HG02943 (cell line): ENCODE data around the gene PGAM5.

Source experiments
- ATAC-seq: cut with Tn5 transposase; IDR thresholded peaks from one replicate; pipeline ENCODE4 v1.9.1; 2021; ENCODE audit warnings: mild to moderate bottlenecking, low read depth, moderate library complexity; ENCODE audit not compliant: unreplicated experiment

PGAM5 gene

DNA sequence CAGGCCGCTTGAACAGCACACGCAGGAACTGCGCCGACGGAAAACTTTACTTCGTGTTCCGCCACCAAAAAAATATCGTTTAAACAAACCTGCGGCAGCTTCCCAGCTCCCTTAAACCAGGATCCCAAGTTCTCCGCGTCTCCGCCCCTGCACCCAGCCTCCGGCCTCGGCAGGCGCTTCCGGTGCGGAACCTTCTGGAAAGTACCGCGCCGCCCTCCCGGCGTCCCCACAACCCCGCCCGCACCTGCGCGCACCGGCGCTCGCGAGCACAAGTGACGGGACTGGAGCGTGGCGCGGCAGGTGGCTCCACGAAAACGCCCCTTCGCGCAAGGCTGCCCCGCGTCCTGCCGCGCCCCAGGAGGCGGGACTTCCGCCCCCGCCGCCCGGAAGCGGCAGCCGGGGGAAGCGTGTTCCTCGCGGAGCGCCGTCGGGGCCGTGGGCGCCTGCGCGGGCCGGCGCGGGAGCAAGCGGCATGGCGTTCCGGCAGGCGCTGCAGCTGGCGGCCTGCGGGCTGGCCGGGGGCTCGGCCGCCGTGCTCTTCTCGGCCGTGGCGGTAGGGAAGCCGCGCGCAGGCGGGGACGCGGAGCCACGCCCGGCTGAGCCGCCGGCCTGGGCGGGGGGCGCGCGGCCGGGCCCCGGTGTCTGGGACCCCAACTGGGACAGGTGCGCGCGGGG lies at the start of gene PGAM5:
Gene PGAM5, plus strand, starts transcription at position 438 of the 675 bp plus-strand sequence. Its CDS starts 35 bp downstream, at position 473.
- ATAC-seq, result peak; percentile 79

DNA sequence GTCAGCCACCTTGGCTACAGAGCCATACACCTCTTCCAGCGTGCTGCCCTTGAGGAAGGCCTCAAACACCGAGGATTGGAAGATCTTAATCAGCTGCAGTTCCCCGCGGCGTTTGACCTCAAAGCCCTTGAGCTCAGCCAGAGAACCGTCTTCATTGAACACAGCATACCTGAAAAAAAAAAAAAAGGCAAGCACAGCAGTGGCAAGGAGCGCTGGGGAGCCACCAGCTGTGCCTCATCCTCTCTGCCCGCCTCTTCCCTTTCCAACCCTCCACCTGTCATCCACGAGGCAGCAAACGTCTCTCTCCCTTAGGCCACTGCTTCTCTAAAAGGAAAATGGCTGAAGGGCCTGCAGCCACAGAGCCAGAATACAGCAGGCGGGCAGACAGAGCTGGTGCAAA lies 49.6 kb upstream of the PGAM5 start:
- no peak for ATAC-seq

DNA sequence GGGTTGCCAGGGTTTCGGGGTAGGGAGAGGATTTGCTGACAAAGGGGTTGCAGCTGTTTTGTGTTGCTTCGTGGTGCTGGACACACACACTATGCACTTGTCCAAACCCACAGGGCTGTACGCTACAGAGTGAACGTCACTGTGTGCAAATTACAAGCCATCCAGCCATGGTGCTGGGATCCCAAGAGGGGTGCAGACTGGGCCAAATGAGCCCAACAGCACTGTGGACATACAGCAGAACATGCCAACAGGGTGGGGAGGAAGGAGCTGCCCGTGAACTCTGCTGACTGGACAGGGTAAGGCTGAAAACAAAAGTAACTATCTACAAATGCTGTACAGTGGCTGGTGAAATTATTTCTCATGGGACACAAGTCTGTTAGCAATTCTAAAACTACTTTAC lies 48.7 kb upstream of the PGAM5 start:
- ATAC-seq, result no peak

DNA sequence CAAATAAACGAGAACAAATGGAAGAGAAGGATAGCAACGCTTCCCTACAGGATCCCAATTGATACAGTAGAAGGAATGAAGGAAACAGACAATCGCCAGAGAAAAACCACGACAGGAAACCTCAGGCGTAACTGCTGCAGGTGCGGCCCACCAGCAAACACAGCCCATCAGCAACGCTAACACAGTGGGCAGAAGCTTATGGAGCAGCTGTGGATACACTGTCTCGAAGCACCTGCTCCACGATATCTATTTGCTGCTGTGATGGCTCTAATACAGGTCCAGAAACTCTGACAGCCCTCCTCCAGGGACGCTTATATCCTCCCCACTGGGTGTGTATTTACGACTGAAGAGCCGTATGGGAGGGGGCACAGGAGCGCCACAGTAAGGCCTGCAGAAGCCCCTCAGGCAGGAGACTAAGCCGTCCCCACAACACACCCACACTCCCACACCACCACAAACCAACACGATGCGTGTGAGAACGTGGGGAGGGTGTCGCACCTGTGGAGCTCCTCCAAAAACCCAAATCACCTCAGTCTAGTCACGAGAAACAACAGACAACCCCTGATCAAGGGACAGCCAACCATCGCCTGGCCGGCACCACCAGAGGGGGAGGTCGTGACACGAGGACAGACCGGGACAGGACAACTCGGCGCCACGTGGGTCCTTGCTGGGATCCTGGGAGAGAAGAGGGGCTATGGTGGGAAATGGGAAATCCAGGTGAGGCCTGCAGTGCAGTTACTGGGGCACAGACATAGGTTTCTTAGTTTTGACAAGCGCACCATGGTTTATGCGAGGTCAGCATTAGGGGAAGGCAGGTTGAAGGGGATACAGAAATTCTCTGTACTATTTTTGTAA lies 47.5 kb upstream of the PGAM5 start:
- no peak for ATAC-seq

DNA sequence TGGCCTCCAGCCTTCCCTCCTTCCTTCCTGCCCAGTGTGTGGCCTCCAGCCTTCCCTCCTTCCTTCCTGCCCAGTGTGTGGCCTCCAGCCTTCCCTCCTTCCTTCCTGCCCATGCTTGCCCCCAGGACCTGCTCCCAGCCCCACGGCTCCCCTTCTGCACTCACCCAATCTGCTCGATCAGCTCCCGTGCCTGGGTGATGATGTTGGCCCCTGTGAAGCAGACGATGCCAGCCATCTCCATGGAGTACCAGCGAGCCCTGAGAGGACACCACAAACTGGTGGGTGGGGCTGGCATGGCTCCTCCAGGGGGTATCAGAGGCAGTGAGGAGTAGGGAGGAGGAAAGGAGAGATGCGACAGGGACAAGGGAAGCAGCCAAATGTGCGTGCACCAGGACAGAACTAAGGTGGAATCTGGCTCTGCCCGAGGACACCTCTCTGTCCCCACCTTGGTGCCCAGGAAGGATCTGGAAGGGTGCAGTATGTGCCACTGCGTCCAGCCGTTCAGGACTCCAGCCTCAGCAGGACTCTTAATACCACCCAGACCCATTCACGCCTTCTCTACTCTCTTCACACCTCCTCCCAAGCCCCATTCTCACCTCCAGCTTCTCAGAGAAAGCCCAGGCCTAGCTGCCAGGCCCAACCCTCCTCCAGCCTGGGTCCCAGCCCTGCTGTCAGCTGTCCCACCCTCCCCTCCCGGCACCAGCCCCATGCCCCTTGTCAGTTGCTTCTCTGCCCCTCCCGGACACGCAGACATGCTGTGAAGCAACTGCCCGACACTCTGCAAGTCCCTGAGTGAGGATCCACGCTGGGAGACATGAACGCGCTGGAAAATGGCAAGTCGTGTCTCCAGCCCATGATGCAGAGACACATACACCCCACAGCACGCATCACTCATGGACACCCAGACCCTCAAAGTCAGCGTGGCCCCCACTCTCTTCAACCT lies 46.2 kb upstream of the PGAM5 start:
- no peak for ATAC-seq

DNA sequence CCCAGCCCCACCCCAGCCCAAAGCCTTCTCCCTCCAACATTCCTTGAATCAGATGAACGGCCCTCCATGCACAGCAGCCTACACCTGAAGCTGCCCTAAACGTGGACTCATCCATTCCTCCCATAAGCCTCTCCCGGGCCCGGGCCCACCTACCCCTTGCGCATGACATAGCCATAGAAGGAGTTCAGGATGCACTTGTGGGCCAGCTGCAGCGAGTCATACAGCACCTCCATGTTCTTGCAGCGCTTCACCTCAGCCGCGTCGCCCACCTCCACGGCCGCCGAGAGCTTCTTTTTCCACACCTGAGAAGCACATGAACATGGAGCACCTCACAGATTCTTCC lies 45.5 kb upstream of the PGAM5 start:
- ATAC-seq, result no peak

DNA sequence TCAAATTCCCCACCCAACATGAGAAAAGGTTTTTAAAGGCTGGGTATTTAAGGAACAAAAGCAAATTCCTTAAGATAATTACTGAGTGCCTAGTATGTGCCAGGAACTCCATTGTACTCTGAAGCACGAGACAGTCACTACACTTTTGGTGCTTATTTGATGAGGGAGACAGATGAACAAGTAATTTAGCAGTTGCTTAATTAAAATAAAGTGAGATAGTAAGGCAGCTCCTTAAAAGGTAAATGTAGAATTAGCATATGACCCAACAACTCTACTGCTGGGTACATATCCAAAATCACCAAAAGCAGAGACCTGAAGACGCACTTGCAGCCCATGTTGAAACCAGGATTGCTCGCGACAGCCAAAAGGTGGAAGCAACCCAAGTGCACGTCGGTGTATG lies 44.8 kb upstream of the PGAM5 start:
- ATAC-seq, result no peak

DNA sequence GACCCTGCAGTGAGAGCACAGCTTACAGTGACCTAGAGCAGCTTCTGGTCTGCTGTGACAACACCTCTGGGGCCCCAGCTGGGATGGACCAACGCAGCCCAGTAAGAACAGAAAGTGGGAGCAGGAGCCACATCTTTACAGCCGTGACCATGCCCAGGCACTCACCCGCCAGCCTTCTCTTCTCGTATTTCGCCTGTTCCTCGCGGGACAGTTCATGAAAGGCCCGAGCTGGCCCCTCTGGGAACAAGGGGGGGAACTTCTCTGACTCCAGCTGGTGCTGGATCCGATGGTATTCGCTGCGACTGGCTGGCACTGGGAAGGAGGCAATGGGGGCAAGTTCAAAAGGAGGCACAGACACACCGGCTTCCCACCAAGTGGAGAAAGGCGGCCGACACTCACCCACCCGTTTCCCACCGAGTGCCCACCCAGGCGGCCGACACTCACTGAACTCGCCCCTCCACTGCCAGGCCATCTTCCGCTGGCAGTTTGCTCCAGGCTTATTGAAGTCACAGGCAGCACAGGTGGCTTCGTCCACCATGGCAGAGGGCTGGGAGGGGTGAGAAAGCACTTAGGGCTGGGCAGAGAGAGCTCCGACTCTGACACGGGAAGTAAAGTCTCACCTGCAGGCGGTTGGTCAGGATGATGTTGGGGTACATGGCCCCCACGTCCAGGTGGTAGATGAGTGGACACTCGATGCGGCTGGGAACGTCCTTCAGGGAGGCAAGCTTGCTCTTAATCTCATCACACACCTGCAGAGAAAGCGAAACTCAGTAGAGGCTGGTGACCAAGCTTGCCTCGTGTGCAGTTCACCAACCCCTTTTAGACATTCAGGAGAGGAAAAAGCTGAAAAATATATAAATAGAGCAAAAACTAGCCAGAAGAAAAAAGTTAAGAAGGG lies 42.2 kb upstream of the PGAM5 start:
- ATAC-seq, result no peak

DNA sequence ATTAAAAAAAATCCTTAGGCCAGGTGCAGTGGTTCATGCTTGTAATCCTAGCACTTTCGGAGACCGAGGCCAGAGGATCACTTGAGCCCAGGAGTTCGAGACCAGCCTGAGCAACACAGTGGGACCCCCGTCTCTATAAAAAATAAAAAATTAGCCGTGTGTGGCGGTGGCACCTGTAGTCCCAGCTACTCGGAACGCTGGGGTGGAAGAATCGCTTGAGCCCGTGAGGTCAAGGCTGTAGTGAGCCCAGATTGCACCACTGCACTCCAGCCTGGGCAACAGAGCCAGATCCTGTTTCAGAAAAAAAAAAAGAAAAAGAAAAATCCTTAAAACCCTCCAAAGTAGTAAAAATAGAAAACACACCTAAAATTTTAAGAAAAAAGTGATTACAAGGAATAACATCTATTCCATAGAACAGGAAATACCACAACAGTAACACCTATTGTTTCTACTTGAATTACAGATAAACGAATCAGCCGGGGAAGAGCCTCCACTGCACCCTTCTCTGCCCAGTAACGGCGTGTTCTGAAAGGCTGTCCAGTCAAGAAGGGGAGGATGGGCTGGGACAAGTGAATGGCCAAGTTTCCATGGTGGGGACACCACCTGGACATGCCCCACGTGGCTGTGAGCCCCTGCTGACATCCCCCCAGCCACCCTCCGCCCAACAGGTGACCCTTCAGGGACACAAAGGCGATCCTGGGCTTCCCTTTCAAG lies 41.3 kb upstream of the PGAM5 start:
- ATAC-seq, result no peak

DNA sequence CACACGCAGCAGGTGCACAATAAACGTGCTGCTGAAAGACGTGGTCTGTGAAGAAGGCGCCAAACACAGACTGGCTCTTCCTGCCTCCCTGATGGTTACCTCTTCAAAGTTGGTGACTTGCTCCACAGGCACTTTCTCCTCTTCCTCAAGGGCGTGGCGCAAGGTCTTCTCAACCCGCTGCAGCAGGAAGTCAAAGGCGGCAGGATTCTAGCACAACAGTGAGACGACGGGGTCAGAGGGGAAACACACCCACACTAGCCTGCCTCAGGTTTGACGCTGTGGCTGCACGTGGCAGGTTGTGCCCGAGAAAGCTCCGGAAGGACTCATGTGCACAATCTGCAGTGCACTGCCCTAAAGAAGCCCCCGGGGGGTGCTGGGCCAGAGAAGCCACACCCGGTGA lies 38.5 kb upstream of the PGAM5 start:
- ATAC-seq, result no peak

DNA sequence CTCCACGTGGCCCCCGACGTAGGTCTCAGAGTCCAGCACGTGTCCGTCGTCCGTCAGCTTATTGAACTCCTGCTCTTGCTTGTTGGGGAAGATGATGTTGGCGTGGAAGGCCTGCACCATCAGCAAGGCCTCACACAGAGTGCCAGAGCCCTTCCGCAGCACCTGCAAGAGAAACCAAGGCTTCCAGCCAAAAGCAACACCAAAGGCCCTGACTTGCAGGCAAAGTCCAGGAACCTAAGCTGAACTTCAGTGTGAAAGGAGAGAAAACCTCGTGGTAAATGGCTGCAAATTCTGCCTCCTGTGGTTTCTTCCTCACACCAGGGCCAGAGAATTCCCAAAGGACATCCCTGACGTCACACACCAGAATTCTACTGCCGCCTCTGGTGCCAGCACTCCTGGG lies 38.0 kb upstream of the PGAM5 start:
- ATAC-seq, result no peak

DNA sequence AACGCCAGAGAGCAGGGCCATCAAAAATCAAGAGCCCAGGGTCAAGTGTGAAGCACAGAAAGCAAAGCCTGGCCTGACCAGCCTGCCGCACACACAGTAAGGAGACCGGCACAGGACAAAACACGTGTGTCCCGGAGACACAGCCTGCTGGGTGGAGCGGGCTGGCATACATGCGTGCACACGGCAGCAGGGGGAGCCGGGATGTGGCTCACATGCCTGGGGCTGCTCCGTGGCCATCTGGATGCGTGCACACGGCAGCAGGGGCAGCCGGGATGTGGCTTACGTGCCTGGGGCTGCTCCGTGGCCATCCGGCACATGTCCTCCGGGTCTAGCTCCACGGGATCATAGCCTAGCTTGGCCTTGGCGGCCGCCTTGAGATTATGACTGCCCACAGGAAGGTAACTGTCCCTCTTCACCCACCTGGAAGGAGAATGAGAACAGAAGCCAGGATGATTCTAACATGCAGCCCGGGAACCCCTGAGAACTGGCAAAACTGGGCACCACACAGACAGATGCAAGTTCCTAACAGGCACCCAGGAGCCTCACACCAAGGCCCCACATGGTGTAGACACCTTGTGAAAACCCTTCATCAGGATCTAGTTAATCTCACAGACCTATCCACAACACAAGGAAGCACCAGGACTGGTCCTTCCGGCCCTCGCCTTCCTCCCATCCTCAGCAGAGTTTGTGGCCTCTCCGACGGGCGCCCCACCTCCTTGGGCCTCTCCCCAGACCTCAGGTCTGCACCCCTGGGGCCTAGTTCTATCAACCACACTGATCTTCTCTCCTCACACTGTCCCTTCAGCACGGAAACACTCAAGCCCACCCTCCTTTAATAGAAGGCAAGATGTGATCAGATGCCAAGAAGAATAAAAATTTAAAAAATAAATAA lies 37.1 kb upstream of the PGAM5 start:
- no peak for ATAC-seq

DNA sequence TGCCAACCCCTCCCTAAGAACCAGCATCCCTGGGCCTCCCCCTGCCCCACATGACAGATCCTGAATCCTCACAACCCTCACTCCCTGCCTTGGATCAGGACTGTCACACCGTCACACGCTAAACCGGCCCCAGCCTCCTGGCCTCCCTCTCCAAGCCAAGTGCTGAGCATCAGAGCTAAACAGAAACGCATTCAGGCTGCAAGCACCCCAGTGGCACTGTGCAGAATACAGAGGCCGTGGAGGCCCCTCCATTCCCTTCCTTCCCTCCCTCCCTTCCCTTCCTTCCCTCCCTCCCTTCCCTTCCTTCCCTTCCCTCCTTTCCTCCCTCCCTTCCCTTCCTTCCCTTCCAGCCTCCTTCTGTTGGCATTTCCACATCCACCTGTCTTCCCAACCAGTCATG lies 36.1 kb upstream of the PGAM5 start:
- no peak for ATAC-seq

DNA sequence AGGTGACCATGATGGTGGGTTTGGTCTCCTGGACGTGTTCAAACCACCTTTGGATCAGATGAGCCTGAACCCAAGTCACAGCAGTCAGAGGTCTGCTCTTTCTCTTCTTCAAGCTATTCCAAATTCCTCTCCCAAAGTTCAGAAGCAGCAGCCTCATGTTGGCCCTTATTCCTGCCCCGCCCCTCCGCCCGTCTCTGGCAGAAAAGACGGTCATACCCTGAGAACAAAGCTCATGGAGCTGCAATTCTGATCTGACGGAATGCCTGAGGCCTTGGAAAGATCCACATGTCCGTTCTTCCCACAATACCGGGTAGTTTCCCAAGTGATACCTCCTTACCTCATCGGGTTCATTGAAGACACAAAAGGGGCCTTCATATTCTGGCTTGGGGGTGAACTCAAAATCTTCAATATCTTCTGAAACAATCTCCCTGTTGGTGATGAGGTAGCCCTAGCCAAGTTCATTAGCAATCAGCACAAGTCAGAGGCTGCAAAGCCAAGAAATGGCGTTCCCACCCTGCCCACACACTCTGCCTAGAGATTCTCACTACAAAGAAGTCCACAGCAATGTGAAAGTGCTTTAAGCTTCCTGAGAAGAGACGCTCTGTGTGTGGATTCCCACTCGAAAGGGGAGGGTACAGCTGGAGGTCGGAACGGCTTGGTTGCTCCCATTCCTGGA lies 34.7 kb upstream of the PGAM5 start:
- ATAC-seq, result no peak

DNA sequence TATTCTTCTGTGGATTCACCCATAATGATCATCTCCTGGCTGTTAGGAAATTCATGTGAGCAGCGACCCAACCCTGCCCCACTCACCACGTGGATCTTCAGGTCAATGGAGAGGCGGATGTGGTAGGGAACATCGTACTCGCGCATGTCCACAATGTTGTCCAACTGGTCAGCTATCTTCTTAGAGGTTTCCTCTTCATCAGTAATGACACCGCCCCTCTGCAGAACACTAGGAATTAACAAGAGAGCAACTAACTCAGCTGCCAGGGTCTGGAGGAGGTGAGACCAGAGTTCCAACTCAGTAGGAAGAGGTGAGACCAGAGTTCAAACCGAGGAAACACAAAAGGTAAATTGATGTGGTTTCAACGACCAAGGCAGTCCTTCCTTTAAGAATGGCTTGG lies 33.1 kb upstream of the PGAM5 start:
- ATAC-seq, result no peak

DNA sequence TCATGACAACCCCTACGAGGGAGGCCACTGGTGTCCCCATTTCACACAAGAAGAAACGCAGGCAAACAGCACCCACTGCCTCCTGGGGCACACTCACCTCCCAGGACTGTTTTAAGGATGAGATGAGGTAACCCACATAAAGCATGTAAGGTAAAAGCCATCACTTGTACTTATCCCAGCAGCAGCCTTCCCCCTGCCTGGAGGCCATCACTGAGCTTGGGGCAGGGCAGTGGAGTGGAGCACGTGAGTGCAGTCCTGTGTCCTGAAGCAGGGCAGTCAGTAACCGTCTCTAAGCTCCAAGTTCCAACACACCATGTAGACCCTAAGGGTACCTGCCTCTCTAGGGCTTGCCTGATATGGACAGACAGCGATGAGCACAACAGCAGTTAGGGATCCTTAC lies 25.2 kb upstream of the PGAM5 start:
- no peak for ATAC-seq

DNA sequence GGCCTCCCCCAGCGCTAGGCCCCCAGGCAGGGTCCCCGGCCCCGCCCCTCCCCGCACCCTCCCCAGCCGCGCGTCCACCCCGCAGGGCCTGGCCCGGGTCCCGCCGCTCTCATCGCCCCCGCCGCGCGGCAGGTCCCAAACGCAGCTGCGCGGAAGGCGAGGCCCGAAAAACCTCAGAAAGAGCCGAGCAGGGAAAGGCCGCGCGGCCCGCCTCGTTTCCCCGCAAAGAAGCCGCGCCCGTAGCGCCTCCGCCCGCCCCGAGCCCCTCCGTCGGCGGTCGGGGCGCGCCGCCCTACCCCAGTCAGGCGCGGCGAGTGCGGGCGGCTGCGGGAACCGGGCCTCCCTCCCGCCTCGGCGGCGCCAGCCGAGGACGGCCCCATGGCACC lies 23.8 kb upstream of the PGAM5 start:
- peak; percentile 26 for ATAC-seq
